T-cell (primary cell): ENCODE data around the gene BTBD6. TPM values are rescaled to one million over a fixed set of nuclear protein-coding genes. Genes with fewer than 3 reads are reported as not detected.

Source experiments
- ATAC-seq, 4 experiments: fragments of 200-7000 bp in 3 of 4; fragments of 150-1000 bp in 1 of 4; cut with Tn5 transposase; replicated peaks in 1 of 4; 1 replicate in 3 of 4; 2 replicates in 1 of 4; pipeline ENCODE4 v1.10.0; 2021; ENCODE audit warnings: moderate library complexity in 3 of 4, mild to moderate bottlenecking in 2 of 4, moderate number of reproducible peaks in 1 of 4
- CTCF ChIA-PET, 2 donors: fragments of 300-600 bp; sonication (Branson Sonifier 250); formaldehyde crosslinking; loops; one replicate each; lab custom pipeline; 2022; ENCODE audit warnings: antibody characterized with exemption in 2 of 2; lab: Charles Lee
- POLR2A ChIA-PET, 2 donors: fragments of 300-600 bp; sonication (Branson Sonifier 250); formaldehyde crosslinking; loops; one replicate each; lab custom pipeline; 2022; ENCODE audit warnings: antibody characterized with exemption in 2 of 2; lab: Charles Lee
- DNase-seq, 35 experiments: peaks; one replicate each; pipeline versions ENCODE4 v3.0.0 to v3.0.0-alpha.2; 2013 to 2023
- H3K27ac ChIP-seq: one replicate; pipeline ENCODE4 v1.5.1; 2013; ENCODE audit warnings: low read length
- H3K27me3 ChIP-seq, 2 experiments: replicated peaks in 1 of 2; 1 replicate in 1 of 2; 2 replicates in 1 of 2; pipeline versions ENCODE4 v1.6.1 to v1.7.0; 2013; ENCODE audit warnings: low read length in 1 of 2, mixed read lengths in 1 of 2; ENCODE audit not compliant: control insufficient read depth in 2 of 2, insufficient read depth in 2 of 2; ENCODE audit errors: extremely low read depth in 1 of 2
- H3K36me3 ChIP-seq, 2 donors: 1 replicate in 1 of 2; 2 replicates in 1 of 2; pipeline versions ENCODE4 v1.6.1 to v1.7.0; 2013; ENCODE audit warnings: low read length in 1 of 2; ENCODE audit not compliant: control insufficient read depth in 2 of 2, insufficient read depth in 1 of 2; ENCODE audit errors: extremely low read depth in 1 of 2
- H3K4me1 ChIP-seq, 2 experiments: 1 replicate in 1 of 2; 2 replicates in 1 of 2; pipeline versions ENCODE4 v1.6.1 to v1.7.0; 2013; ENCODE audit warnings: low read length in 2 of 2, mixed read lengths in 1 of 2; ENCODE audit not compliant: insufficient read depth in 2 of 2, control insufficient read depth in 1 of 2; ENCODE audit errors: extremely low read depth in 1 of 2
- H3K4me3 ChIP-seq, 2 donors: 1 replicate in 1 of 2; 2 replicates in 1 of 2; pipeline versions ENCODE4 v1.5.1 to v1.7.0; 2013; ENCODE audit warnings: mild to moderate bottlenecking in 2 of 2, low read length in 1 of 2, moderate library complexity in 1 of 2; ENCODE audit not compliant: control insufficient read depth in 1 of 2; ENCODE audit errors: extremely low read depth in 1 of 2
- H3K9me3 ChIP-seq: 2 replicates; pipeline ENCODE4 v1.7.0; 2013
- H3K27ac Mint-ChIP-seq, 2 donors: one replicate each; pipeline ENCODE4 v1.8.0; 2020 to 2021; ENCODE audit warnings: mild to moderate bottlenecking in 2 of 2, mixed read lengths in 2 of 2
- H3K27me3 Mint-ChIP-seq, 2 donors: one replicate each; pipeline ENCODE4 v1.8.0; 2021 to 2022; ENCODE audit warnings: mixed read lengths in 2 of 2
- H3K36me3 Mint-ChIP-seq: one replicate; pipeline ENCODE4 v1.8.0; 2021; ENCODE audit warnings: mixed read lengths
- H3K4me1 Mint-ChIP-seq, 3 donors: one replicate each; pipeline ENCODE4 v1.8.0; 2020 to 2022; ENCODE audit warnings: mixed read lengths in 3 of 3, mild to moderate bottlenecking in 1 of 3
- H3K4me3 Mint-ChIP-seq, 3 donors: one replicate each; pipeline ENCODE4 v1.8.0; 2020 to 2022; ENCODE audit warnings: mild to moderate bottlenecking in 3 of 3, mixed read lengths in 3 of 3, moderate library complexity in 3 of 3
- H3K9me3 Mint-ChIP-seq, 3 donors: one replicate each; pipeline ENCODE4 v1.8.0; 2020 to 2022; ENCODE audit warnings: mixed read lengths in 3 of 3
- WGBS: methylation state at CpG from one replicate; pipeline ENCODE4 v1.1.5; 2013; ENCODE audit warnings: missing lambda C conversion rate; ENCODE audit not compliant: insufficient coverage; 5-methylcytosine and 5-hydroxymethylcytosine counted together
- total RNA-seq, 35 experiments: library from RNA in 6 of 35; stranded (reverse) in 6 of 35; fragments of 120-200 nt in 1 of 35; gene quantifications; one replicate each; pipeline versions ENCODE4 v1.2.1 to v1.2.4 and lab custom pipeline; 2013 to 2026

BTBD6 gene
- total RNA-seq, 5 donors from 2014 or later (not counting 1 experiment from before 2014, with no cell fraction given): 36.0 to 55.1 (median 43.3) TPM

GRCh38 chr14:105209646-105210045, 38.7 kb upstream of the BTBD6 start:
- POLR2A ChIA-PET: no interaction called here
- ATAC-seq (no peak), DNase-seq (no peak)
- no peaks in the 10 kb centered on the region for H3K27me3 Mint-ChIP-seq
- H3K27ac Mint-ChIP-seq: no peak overlapping the region
- Histone ChIP-seq H3K9me3 (no peaks in the 10 kb centered on the region), H3K4me1 (peaks cover 0 to 6% of the 10 kb centered on the region in 2 experiments), H3K27ac (no peak overlapping the region), H3K36me3 (peaks cover 17 to 20% of the 10 kb centered on the region in 2 donors), H3K27me3 (peaks cover 0 to 2% of the 10 kb centered on the region in 2 experiments), H3K4me3 (no peak overlapping the region)
- peaks cover 3% of the 10 kb centered on the region for H3K36me3 Mint-ChIP-seq
- no peak overlapping the region for H3K4me3 Mint-ChIP-seq
- 97% methylated on average over 13 of the region's 16 CpGs for WGBS
- CTCF ChIA-PET: interaction anchor here in 1 of 2 donors (0.5 kb wide), 1 partner anchor 630 kb away, joined by 4 read pairs; no protein-coding TSS in a partner anchor
- peaks cover 0 to 5% (median 4%) of the 10 kb centered on the region in 3 donors for H3K4me1 Mint-ChIP-seq
- no peaks in the 10 kb centered on the region for H3K9me3 Mint-ChIP-seq

GRCh38 chr14:105210266-105211025, 37.9 kb upstream of the BTBD6 start:
- Mint-ChIP-seq H3K9me3 (no peaks in the 10 kb centered on the region), H3K27me3 (no peaks in the 10 kb centered on the region), H3K4me3 (no peak overlapping the region), H3K27ac (no peak overlapping the region), H3K36me3 (peaks cover 9% of the 10 kb centered on the region), H3K4me1 (peaks cover 0 to 6% (median 0%) of the 10 kb centered on the region in 3 donors)
- Histone ChIP-seq H3K27ac (no peak overlapping the region), H3K4me3 (no peak overlapping the region), H3K9me3 (no peaks in the 10 kb centered on the region), H3K36me3 (peaks cover 17 to 20% of the 10 kb centered on the region in 2 donors), H3K4me1 (peaks cover 0 to 2% of the 10 kb centered on the region in 2 experiments), H3K27me3 (no peaks in the 10 kb centered on the region)
- ChIA-PET CTCF (no interaction called here), POLR2A (interaction anchor here (0.8 kb wide), 2 partner anchors 34 to 131 kb away, joined by 3 to 4 read pairs; no protein-coding TSS in a partner anchor)
- no peak for ATAC-seq
- WGBS: 95% methylated on average over 17 of the region's 30 CpGs
- DNase-seq: no peak

- Mint-ChIP-seq H3K36me3 (peaks cover 12% of the 10 kb centered on the region), H3K27me3 (no peaks in the 10 kb centered on the region), H3K4me3 (no peak overlapping the region), H3K4me1 (peaks cover 0 to 10% (median 0%) of the 10 kb centered on the region in 3 donors), H3K9me3 (no peaks in the 10 kb centered on the region), H3K27ac (no peak overlapping the region)
- POLR2A ChIA-PET: interaction anchor here (0.8 kb wide), 2 partner anchors 35 to 130 kb away, joined by 3 to 4 read pairs; no protein-coding TSS in a partner anchor
- Histone ChIP-seq H3K4me3 (no peak overlapping the region), H3K27ac (no peak overlapping the region), H3K4me1 (no peaks in the 10 kb centered on the region), H3K27me3 (no peaks in the 10 kb centered on the region), H3K9me3 (no peaks in the 10 kb centered on the region), H3K36me3 (peaks cover 17 to 20% of the 10 kb centered on the region in 2 donors)
- DNase-seq (no peak), ATAC-seq (no peak)
- 93% methylated on average over 23 of the region's 23 CpGs for WGBS
- CTCF ChIA-PET: no interaction called here
Observed at GRCh38 chr14:105211086-105211757, 37.1 kb upstream of the BTBD6 start.

GRCh38 chr14:105211758-105212089, 36.6 kb upstream of the BTBD6 start:
- ATAC-seq (no peak), DNase-seq (no peak)
- CTCF ChIA-PET: no interaction called here
- Mint-ChIP-seq H3K4me1 (peaks cover 0 to 10% (median 0%) of the 10 kb centered on the region in 3 donors), H3K27ac (no peak overlapping the region), H3K36me3 (peaks cover 12% of the 10 kb centered on the region), H3K27me3 (no peaks in the 10 kb centered on the region), H3K4me3 (no peak overlapping the region), H3K9me3 (no peaks in the 10 kb centered on the region)
- POLR2A ChIA-PET: no interaction called here
- WGBS: 86% methylated on average over 9 of the region's 9 CpGs
- Histone ChIP-seq H3K9me3 (no peaks in the 10 kb centered on the region), H3K27me3 (no peaks in the 10 kb centered on the region), H3K36me3 (peaks cover 18 to 25% of the 10 kb centered on the region in 2 donors), H3K4me3 (no peak overlapping the region), H3K4me1 (no peaks in the 10 kb centered on the region), H3K27ac (no peak overlapping the region)

GRCh38 chr14:105212541-105213300, 35.6 kb upstream of the BTBD6 start:
- peaks cover 12% of the 10 kb centered on the region for H3K36me3 Mint-ChIP-seq
- DNase-seq (no peak), ATAC-seq (no peak)
- Histone ChIP-seq H3K27me3 (no peaks in the 10 kb centered on the region), H3K27ac (no peak overlapping the region), H3K4me1 (no peaks in the 10 kb centered on the region), H3K4me3 (no peak overlapping the region), H3K36me3 (peaks cover 24 to 35% of the 10 kb centered on the region in 2 donors), H3K9me3 (no peaks in the 10 kb centered on the region)
- 94% methylated on average over 9 of the region's 18 CpGs for WGBS
- H3K27me3 Mint-ChIP-seq: no peaks in the 10 kb centered on the region
- no peak overlapping the region for H3K27ac Mint-ChIP-seq
- no peak overlapping the region for H3K4me3 Mint-ChIP-seq
- H3K4me1 Mint-ChIP-seq: peaks cover 0 to 10% (median 0%) of the 10 kb centered on the region in 3 donors
- POLR2A ChIA-PET: no interaction called here
- CTCF ChIA-PET: no interaction called here
- no peaks in the 10 kb centered on the region for H3K9me3 Mint-ChIP-seq

GRCh38 chr14:105213361-105213760, 35.0 kb upstream of the BTBD6 start:
- no peak for ATAC-seq
- POLR2A ChIA-PET: no interaction called here
- Mint-ChIP-seq H3K27ac (no peak overlapping the region), H3K4me3 (no peak overlapping the region), H3K36me3 (peaks cover 13% of the 10 kb centered on the region), H3K9me3 (no peaks in the 10 kb centered on the region), H3K4me1 (peaks cover 0 to 10% (median 0%) of the 10 kb centered on the region in 3 donors), H3K27me3 (no peaks in the 10 kb centered on the region)
- WGBS: 98% methylated on average over 6 of the region's 10 CpGs
- Histone ChIP-seq H3K27me3 (no peaks in the 10 kb centered on the region), H3K4me1 (no peaks in the 10 kb centered on the region), H3K36me3 (peaks cover 29 to 40% of the 10 kb centered on the region in 2 donors), H3K4me3 (no peak overlapping the region), H3K9me3 (no peaks in the 10 kb centered on the region), H3K27ac (no peak overlapping the region)
- DNase-seq: no peak
- CTCF ChIA-PET: no interaction called here
